22Rv1 (cell line): Measurements from ENCODE around the gene CDK6.

Source experiments
- H3K27ac ChIP-seq: fragments of 450-650 bp; 2 replicates; pipeline ENCODE4 v1.5.1; 2017
- ZFX ChIP-seq: fragments of 450-650 bp; IDR thresholded peaks from 2 replicates; pipeline ENCODE4 v1.6.1; 2017; ENCODE audit warnings: antibody characterized with exemption, borderline replicate concordance
- TF ChIP-seq, protein P1 (sequence below): fragments of 450-650 bp; IDR thresholded peaks from 2 replicates; pipeline ENCODE4 v1.5.1; 2017; ENCODE audit warnings: mild to moderate bottlenecking

CDK6 gene

DNA sequence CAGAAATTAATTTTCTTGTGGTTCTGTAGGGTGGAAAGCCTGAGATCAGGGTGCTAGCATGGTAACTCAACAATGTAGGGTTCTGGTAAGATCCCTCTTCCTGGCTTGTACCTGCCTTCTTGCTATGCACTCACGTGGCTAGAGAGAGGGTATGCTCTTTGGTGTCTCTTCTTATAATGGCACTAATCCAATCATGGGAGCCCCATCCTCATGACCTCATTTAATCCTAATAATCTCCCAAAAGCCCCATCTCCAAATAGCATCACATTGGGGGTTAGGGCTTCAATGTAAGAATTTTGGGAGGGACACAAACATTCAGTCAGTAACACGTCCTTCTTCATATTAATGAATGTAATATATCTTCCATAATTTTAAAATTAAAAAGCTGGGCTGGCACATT, 206.6 kb downstream of the CDK6 start:
- no peak overlapping the region for H3K27ac ChIP-seq
- TF ChIP-seq, protein P1, sequence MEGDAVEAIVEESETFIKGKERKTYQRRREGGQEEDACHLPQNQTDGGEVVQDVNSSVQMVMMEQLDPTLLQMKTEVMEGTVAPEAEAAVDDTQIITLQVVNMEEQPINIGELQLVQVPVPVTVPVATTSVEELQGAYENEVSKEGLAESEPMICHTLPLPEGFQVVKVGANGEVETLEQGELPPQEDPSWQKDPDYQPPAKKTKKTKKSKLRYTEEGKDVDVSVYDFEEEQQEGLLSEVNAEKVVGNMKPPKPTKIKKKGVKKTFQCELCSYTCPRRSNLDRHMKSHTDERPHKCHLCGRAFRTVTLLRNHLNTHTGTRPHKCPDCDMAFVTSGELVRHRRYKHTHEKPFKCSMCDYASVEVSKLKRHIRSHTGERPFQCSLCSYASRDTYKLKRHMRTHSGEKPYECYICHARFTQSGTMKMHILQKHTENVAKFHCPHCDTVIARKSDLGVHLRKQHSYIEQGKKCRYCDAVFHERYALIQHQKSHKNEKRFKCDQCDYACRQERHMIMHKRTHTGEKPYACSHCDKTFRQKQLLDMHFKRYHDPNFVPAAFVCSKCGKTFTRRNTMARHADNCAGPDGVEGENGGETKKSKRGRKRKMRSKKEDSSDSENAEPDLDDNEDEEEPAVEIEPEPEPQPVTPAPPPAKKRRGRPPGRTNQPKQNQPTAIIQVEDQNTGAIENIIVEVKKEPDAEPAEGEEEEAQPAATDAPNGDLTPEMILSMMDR = no peak
- TF ChIP-seq ZFX = no peak

DNA sequence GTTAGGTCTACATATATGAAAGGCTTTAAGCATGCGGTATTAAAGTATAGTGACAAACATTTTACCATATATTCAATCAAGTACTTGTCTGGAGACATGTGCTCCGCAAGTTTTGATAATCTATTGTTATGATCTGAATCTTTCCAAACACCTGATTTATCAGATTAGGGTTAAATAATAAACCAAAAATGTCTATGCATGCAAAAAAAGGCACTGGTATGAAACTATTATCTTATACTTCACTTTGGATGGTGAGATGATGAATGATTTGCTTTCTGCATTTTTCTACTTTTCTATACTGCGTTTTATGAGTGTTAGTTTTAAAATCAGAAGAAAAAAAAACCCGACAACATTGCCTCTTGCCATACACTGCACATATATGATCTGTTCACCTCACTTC, 208.4 kb downstream of the CDK6 start:
- H3K27ac ChIP-seq = no peak overlapping the region

DNA sequence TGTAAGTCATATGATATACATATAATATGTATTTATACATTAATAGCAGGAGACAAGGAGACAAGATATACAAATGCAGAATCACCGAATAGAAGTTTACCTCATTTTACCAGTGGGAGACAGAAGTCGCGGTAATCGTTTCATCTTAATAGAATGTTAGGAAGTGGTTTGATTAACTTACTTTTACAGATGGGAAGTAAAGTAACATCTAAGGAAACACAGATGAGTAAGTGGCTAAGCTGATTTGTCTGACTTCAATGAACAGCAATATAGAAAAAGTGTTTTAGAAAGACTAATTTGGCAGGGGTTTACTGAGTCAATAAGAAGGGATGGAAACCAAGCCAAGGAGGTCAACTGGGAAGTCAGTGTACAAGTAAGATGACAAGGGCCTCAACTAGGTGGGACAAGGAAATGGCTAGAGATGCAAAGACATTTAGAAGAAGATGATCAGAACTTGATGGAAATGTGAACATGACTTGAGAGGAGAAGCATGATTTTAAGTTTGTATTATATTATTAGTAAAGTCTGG, 210.0 kb downstream of the CDK6 start:
- no peak overlapping the region for H3K27ac ChIP-seq
- TF ChIP-seq, protein P1 = no peak
- no peak for TF ChIP-seq ZFX

More for the DNA sequence above, 208.4 kb downstream of the CDK6 start:
- no peak for TF ChIP-seq ZFX
- TF ChIP-seq, protein P1 = no peak

DNA sequence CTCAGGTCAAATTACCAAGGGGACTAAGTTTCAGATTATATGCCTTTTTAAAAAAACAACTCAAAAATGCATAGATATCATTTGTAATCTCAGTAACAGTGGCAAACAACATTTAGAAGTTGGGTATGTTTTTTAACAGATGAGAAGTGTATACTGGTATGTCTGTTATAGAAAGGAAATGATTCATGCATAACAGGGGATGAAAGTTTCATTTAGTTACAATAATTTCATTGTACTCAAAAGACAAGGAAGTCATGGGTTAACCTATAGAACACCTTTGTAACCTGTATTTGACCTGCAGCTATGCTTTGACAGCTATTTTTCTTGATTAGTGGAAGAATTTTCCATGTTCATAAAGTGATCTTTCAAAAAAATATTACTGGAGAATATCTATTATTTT, 210.8 kb downstream of the CDK6 start:
- TF ChIP-seq, protein P1 = no peak
- TF ChIP-seq ZFX = no peak
- no peak overlapping the region for H3K27ac ChIP-seq

DNA sequence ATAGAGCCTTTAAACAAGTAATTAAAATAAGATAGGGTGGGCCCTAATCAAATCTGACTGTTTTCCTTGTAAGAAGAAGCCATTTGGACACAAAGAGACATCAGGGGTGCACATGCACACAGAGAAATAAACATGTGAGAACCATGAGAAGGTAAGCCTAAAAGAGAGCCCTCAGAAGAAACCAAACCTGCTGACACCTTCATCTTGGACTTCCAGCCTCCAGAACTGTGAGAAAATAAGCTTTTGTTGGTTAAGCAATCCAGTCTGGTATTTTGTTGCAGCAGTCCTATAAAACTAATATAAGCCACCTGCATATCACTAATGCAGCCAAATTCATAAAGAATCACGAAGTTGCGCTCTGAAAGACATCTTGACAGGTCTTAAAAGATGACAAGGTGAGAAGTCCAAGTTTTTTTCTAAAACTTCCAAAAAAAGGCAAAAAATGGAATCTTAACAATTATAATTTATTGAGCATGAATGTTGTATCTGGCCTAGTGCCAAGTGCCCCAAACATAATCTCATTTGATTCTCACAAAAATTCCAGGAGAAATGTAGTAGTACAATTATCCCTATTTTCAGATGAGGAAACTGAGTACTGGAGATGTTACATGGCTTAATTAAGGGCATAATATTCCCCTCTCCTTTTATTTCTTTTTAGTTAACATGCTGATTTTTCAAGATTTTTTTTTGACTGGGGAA, 211.9 kb downstream of the CDK6 start:
- TF ChIP-seq, protein P1 = no peak
- no peak for TF ChIP-seq ZFX
- H3K27ac ChIP-seq = no peak overlapping the region

DNA sequence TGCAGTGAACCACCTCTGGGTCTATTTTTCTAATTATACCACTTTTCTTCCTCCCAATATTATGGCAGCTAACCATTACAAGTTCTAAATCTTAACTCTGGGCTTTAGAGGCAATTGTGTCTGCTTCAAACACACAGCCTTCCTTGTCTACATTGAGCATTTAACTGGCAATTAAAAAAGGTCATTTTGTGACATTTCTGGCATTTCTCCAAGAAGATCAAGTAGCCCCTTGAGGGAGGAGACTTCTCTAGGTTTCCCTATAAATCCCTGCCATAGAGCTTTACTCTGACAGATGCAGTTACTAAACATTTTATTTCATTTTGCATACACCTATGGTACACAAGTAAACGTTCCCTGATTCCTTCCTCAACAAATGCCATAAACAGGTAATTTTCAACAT, 212.8 kb downstream of the CDK6 start:
- H3K27ac ChIP-seq = no peak overlapping the region
- no peak for TF ChIP-seq ZFX
- TF ChIP-seq, protein P1 = no peak

DNA sequence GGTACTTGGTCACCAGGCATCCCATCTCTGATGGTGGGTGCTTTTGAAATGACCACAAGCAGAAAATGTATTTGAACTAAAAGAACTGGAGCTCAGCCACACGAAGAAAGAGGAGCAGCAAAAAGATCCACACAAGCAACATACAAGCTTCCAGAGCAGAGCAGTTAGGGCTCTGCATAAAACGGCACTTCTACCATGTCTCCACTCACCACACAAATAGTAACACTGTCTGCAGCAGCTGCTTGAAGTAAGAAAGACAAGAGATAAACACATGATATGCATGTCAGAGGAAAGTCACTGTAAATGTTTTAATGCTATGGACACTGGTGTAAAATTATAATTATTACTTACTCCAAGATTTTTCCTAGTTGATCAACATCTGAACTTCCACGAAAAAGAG, 213.7 kb downstream of the CDK6 start:
- TF ChIP-seq, protein P1 = no peak
- TF ChIP-seq ZFX = no peak
- no peak overlapping the region for H3K27ac ChIP-seq
